Smooth muscle cell (in vitro differentiated cells): ENCODE data around the gene CCNYL1. TPM values are rescaled to one million over a fixed set of nuclear protein-coding genes. Genes with fewer than 3 reads are reported as not detected.

Source experiments
- DNase-seq: peaks from one replicate; lab custom pipeline; 2025; ENCODE audit not compliant: unreplicated experiment; lab: John Stamatoyannopoulos, UW
- H2AFZ ChIP-seq: fragments of 200-600 bp; sonication (generic); 2 replicates; pipeline ENCODE4 v1.6.0; 2016; ENCODE audit warnings: antibody characterized with exemption, low read depth, mild to moderate bottlenecking
- H3F3A ChIP-seq: fragments of 200-600 bp; sonication (generic); 2 replicates; pipeline ENCODE4 v1.6.0; 2017; ENCODE audit warnings: antibody characterized with exemption, low read depth
- H3K27ac ChIP-seq: fragments of 200-600 bp; sonication (generic); 2 replicates; pipeline ENCODE4 v1.5.1; 2016; ENCODE audit warnings: low read depth, mild to moderate bottlenecking
- H3K27me3 ChIP-seq: fragments of 200-600 bp; sonication (generic); 2 replicates; pipeline ENCODE4 v1.6.1; 2016; ENCODE audit warnings: low read depth, mild to moderate bottlenecking
- H3K36me3 ChIP-seq: fragments of 200-600 bp; sonication (generic); 2 replicates; pipeline ENCODE4 v1.5.1; 2016; ENCODE audit warnings: low read depth
- H3K4me1 ChIP-seq: fragments of 200-600 bp; sonication (generic); 2 replicates; pipeline ENCODE4 v1.5.1; 2016; ENCODE audit warnings: low read depth
- H3K4me2 ChIP-seq: fragments of 200-600 bp; sonication (generic); 2 replicates; pipeline ENCODE4 v1.6.0; 2016; ENCODE audit warnings: mild to moderate bottlenecking
- H3K4me3 ChIP-seq: fragments of 200-600 bp; sonication (generic); 2 replicates; pipeline ENCODE4 v1.5.1; 2016; ENCODE audit warnings: mild to moderate bottlenecking
- H3K79me2 ChIP-seq: fragments of 200-600 bp; sonication (generic); 2 replicates; pipeline ENCODE4 v1.6.0; 2016; ENCODE audit warnings: low read depth, mild to moderate bottlenecking
- H3K9ac ChIP-seq: fragments of 200-600 bp; sonication (generic); 2 replicates; pipeline ENCODE4 v1.6.0; 2016; ENCODE audit warnings: low read depth
- H3K9me3 ChIP-seq: fragments of 200-600 bp; sonication (generic); replicated peaks from 2 replicates; pipeline ENCODE4 v1.5.1; 2016; ENCODE audit warnings: low read depth
- H4K20me1 ChIP-seq: fragments of 200-600 bp; sonication (generic); 2 replicates; pipeline ENCODE4 v1.6.0; 2016; ENCODE audit warnings: low read depth
- WGBS: methylation state at CpG from one replicate; pipeline ENCODE4 v1.1.7; 2016; ENCODE audit warnings: low lambda C conversion rate; 5-methylcytosine and 5-hydroxymethylcytosine counted together
- polyA plus RNA-seq: library from polyadenylated mRNA; unstranded; fragments of >200 nt; fragmentation: Nextera tagmentation; extraction: Ambion mirVana; gene quantifications from 2 replicates; pipeline ENCODE4 v1.2.1, GENCODE V29; 2016
- total RNA-seq: library from RNA; depleted of rRNA; stranded (reverse); fragments of >200 nt; gene quantifications from 2 replicates; pipeline ENCODE4 v1.2.3, GENCODE V29; 2014
- TF ChIP-seq, protein P1 (sequence below): fragments of 200-600 bp; sonication (generic); IDR thresholded peaks from 2 replicates; pipeline ENCODE4 v1.5.1; 2017; ENCODE audit warnings: borderline replicate concordance, mild to moderate bottlenecking, antibody characterized with exemption; ENCODE audit not compliant: insufficient read depth, poor library complexity, severe bottlenecking

CCNYL1 gene
- total and polyA plus RNA-seq, 2 experiments from 2014 or later: 7.2 to 15.1 TPM

GRCh38 chr2:207697411-207697810 is 14.0 kb upstream of the CCNYL1 start:
- H3K9ac ChIP-seq: no peak overlapping the region
- no peaks in the 10 kb centered on the region for H3K36me3 ChIP-seq
- H3K4me1 ChIP-seq: no peaks in the 10 kb centered on the region
- no peak for DNase-seq
- TF ChIP-seq, protein P1, sequence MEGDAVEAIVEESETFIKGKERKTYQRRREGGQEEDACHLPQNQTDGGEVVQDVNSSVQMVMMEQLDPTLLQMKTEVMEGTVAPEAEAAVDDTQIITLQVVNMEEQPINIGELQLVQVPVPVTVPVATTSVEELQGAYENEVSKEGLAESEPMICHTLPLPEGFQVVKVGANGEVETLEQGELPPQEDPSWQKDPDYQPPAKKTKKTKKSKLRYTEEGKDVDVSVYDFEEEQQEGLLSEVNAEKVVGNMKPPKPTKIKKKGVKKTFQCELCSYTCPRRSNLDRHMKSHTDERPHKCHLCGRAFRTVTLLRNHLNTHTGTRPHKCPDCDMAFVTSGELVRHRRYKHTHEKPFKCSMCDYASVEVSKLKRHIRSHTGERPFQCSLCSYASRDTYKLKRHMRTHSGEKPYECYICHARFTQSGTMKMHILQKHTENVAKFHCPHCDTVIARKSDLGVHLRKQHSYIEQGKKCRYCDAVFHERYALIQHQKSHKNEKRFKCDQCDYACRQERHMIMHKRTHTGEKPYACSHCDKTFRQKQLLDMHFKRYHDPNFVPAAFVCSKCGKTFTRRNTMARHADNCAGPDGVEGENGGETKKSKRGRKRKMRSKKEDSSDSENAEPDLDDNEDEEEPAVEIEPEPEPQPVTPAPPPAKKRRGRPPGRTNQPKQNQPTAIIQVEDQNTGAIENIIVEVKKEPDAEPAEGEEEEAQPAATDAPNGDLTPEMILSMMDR: no peak
- no peaks in the 10 kb centered on the region for H3F3A ChIP-seq
- no peak overlapping the region for H3K4me3 ChIP-seq
- no peaks in the 10 kb centered on the region for H4K20me1 ChIP-seq
- no peaks in the 10 kb centered on the region for H3K9me3 ChIP-seq
- H3K27me3 ChIP-seq: no peaks in the 10 kb centered on the region
- WGBS: 40% methylated on average over 1 of the region's 1 CpG
- H3K4me2 ChIP-seq: no peak overlapping the region
- no peak overlapping the region for H2AFZ ChIP-seq
- no peaks in the 10 kb centered on the region for H3K79me2 ChIP-seq
- no peak overlapping the region for H3K27ac ChIP-seq

DNA sequence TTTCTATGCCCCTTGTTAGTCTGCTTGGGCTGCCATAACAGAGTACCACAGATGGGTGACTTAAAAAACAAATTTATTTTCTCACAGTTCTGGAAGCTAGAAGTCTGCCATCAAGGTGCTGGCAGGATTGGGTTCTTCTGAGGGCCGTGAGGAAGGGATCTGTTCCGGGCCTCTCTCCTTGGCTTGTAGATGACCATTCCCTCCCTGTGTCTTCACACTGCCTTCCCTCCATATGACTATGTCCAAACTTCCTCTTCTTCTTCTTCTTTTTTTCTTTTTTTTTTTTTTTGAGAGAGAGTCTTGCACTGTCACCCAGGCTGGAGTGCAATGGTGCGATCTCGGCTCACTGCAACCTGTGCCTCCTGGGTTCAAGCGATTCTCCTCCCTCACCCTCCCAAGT is 13.1 kb upstream of the CCNYL1 start:
- H3K4me3 ChIP-seq: no peak overlapping the region
- no peaks in the 10 kb centered on the region for H3K27me3 ChIP-seq
- no peaks in the 10 kb centered on the region for H4K20me1 ChIP-seq
- DNase-seq: no peak
- no peaks in the 10 kb centered on the region for H3K36me3 ChIP-seq
- H3K9ac ChIP-seq: no peak overlapping the region
- no peak overlapping the region for H3K4me2 ChIP-seq
- H2AFZ ChIP-seq: no peak overlapping the region
- H3K27ac ChIP-seq: no peak overlapping the region
- TF ChIP-seq, protein P1: no peak
- no peaks in the 10 kb centered on the region for H3K4me1 ChIP-seq
- WGBS: 98% methylated on average over 4 of the region's 5 CpGs
- H3F3A ChIP-seq: no peaks in the 10 kb centered on the region
- no peaks in the 10 kb centered on the region for H3K9me3 ChIP-seq
- H3K79me2 ChIP-seq: no peaks in the 10 kb centered on the region

- no peaks in the 10 kb centered on the region for H3K9me3 ChIP-seq
- no peaks in the 10 kb centered on the region for H3K36me3 ChIP-seq
- TF ChIP-seq, protein P1: no peak
Observed at GRCh38 chr2:207704078-207704477, 7.4 kb upstream of the CCNYL1 start.

DNA sequence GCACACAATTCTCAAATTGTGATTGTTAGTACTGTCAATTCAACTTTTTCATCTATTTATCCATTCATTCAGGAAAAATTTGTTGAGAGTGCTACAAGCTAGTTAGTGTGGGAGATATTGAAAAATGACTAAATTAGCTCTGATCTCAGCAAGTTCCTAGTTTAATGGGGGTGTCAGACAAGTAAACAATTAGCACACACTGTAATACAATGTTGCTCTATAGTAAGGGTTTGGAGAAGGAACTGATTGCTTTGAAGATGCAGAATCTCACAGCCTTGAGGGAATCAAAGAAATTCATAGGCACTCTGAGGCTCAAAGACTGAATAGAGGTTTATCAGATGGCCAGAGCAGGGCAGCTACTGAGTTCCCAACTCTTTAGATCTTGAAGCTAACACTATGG is 6.8 kb upstream of the CCNYL1 start:
- Histone ChIP-seq H3K4me3 (no peak overlapping the region), H3K9ac (no peak overlapping the region), H3K79me2 (no peaks in the 10 kb centered on the region), H3K4me2 (no peak overlapping the region), H4K20me1 (no peaks in the 10 kb centered on the region), H3F3A (no peaks in the 10 kb centered on the region), H3K9me3 (no peaks in the 10 kb centered on the region), H3K36me3 (no peaks in the 10 kb centered on the region), H2AFZ (no peak overlapping the region), H3K27ac (no peak overlapping the region), H3K27me3 (no peaks in the 10 kb centered on the region), H3K4me1 (no peaks in the 10 kb centered on the region)
- no peak for DNase-seq
- TF ChIP-seq, protein P1: no peak

More at GRCh38 chr2:207704078-207704477, 7.4 kb upstream of the CCNYL1 start:
- Histone ChIP-seq H3K4me2 (no peak overlapping the region), H3K4me3 (no peak overlapping the region), H3K9ac (no peak overlapping the region), H3K79me2 (no peaks in the 10 kb centered on the region), H3K27ac (no peak overlapping the region), H2AFZ (no peak overlapping the region), H3K4me1 (no peaks in the 10 kb centered on the region), H3F3A (no peaks in the 10 kb centered on the region), H4K20me1 (no peaks in the 10 kb centered on the region), H3K27me3 (no peaks in the 10 kb centered on the region)
- 84% methylated on average over 3 of the region's 3 CpGs for WGBS
- DNase-seq: no peak
